Activated gamma-delta T cell (primary cell): ENCODE results near the gene UBE2O.

ENCODE experiments used
- DNase-seq: peaks from one replicate; lab custom pipeline; 2025; lab: John Stamatoyannopoulos, UW

The UBE2O gene

GRCh38 chr17:76439314-76439928 is 13.5 kb downstream of the UBE2O start:
- no peak for DNase-seq

GRCh38 chr17:76438906-76439305 is 14.0 kb downstream of the UBE2O start:
- DNase-seq: no peak

GRCh38 chr17:76437467-76438402 is 15.2 kb downstream of the UBE2O start:
- no peak for DNase-seq

- no peak for DNase-seq
These were observed 17.2 kb downstream of the UBE2O start for GRCh38 chr17:76435751-76436150.

- no peak for DNase-seq
These were observed 18.1 kb downstream of the UBE2O start for GRCh38 chr17:76434870-76435269.

GRCh38 chr17:76433693-76434092 is 19.3 kb downstream of the UBE2O start:
- no peak for DNase-seq

GRCh38 chr17:76432712-76433336 is 20.1 kb downstream of the UBE2O start:
- DNase-seq: no peak

GRCh38 chr17:76432004-76432403 is 20.9 kb downstream of the UBE2O start:
- no peak for DNase-seq

GRCh38 chr17:76431509-76431908 is 21.4 kb downstream of the UBE2O start:
- no peak for DNase-seq

GRCh38 chr17:76428511-76428910 is 24.4 kb downstream of the UBE2O start:
- no peak for DNase-seq

GRCh38 chr17:76427501-76428231 is 25.3 kb downstream of the UBE2O start:
- no peak for DNase-seq

GRCh38 chr17:76426853-76427252 is 26.1 kb downstream of the UBE2O start:
- DNase-seq: no peak

GRCh38 chr17:76422860-76423259 is 30.1 kb downstream of the UBE2O start:
- DNase-seq: no peak

GRCh38 chr17:76422406-76422805 is 30.5 kb downstream of the UBE2O start:
- DNase-seq: no peak

GRCh38 chr17:76421044-76421407 is 31.9 kb downstream of the UBE2O start:
- no peak for DNase-seq

- no peak for DNase-seq
These were observed 32.5 kb downstream of the UBE2O start for GRCh38 chr17:76420356-76421043.

- no peak for DNase-seq
These were observed 33.2 kb downstream of the UBE2O start for GRCh38 chr17:76419576-76420260.

- DNase-seq: no peak
These were observed 35.3 kb downstream of the UBE2O start for GRCh38 chr17:76417499-76418143.

GRCh38 chr17:76416899-76417298 is 36.1 kb downstream of the UBE2O start:
- DNase-seq: no peak

- no peak for DNase-seq
These were observed 36.5 kb downstream of the UBE2O start for GRCh38 chr17:76416457-76416856.

GRCh38 chr17:76415786-76416185 is 37.2 kb downstream of the UBE2O start:
- no peak for DNase-seq
